HCT116 (cell line): ENCODE measurements around the gene PXT1. TPM values are rescaled to one million over a fixed set of nuclear protein-coding genes. Genes with fewer than 3 reads are reported as not detected.

Experiments
- ATAC-seq: fragments of 200-7000 bp; cut with Tn5 transposase; 2 replicates; pipeline ENCODE4 v1.9.1; 2020; ENCODE audit warnings: mild to moderate bottlenecking, moderate library complexity
- BruUV-seq: library from RNA; stranded (reverse); fragments of 400-500 nt; replicated peaks from 2 replicates; lab custom pipeline; 2021; lab: Mats Ljungman, UMichigan
- CTCF ChIA-PET: fragments of 300-600 bp; sonication (Branson Sonifier 250); formaldehyde crosslinking; loops from one replicate; lab custom pipeline; 2021; ENCODE audit warnings: antibody characterized with exemption; lab: Charles Lee
- POLR2A ChIA-PET: fragments of 300-600, 350-600 bp; sonication (Branson Sonifier 250); formaldehyde crosslinking; loops from one replicate; lab custom pipeline; 2021; ENCODE audit warnings: antibody characterized with exemption; lab: Charles Lee
- RAD21 ChIA-PET, 2 experiments: fragments of 300-600 bp; sonication (Branson Sonifier 250); formaldehyde crosslinking; loops; one replicate each; lab custom pipeline; 2023; ENCODE audit warnings: low total read pairs in 2 of 2; ENCODE audit not compliant: uncharacterized antibody in 2 of 2, unreplicated experiment in 2 of 2, low non-redundant PET in 1 of 2; lab: Charles Lee
- DNase-seq: peaks from one replicate; pipeline ENCODE4 v3.0.0-alpha.2; 2010; ENCODE audit warnings: low read depth, low spot score
- H2AFZ ChIP-seq: fragments of 200-600 bp; shearing (Covaris generic), sonication (generic); 2 replicates; pipeline ENCODE4 v1.6.1; 2017; ENCODE audit warnings: low read depth, mixed run types, mixed read lengths, antibody characterized with exemption, low read length; ENCODE audit not compliant: poor library complexity, severe bottlenecking
- H3K27ac ChIP-seq: 2 replicates; pipeline ENCODE4 v1.5.1; 2012; ENCODE audit warnings: low read depth, low read length
- H3K27me3 ChIP-seq: fragments of 200-600 bp; sonication (generic); 2 replicates; pipeline ENCODE4 v1.6.1; 2016; ENCODE audit warnings: mixed run types, low read length, mixed read lengths; ENCODE audit not compliant: insufficient read depth
- H3K36me3 ChIP-seq, 2 experiments: fragments of 200-500 bp in 1 of 2; fragments of 200-600 bp in 1 of 2; sonication (Bioruptor generic) in 1 of 2; sonication (generic) in 1 of 2; 2 replicates each; pipeline versions ENCODE4 v1.5.1 to v1.6.1; 2014 to 2016; ENCODE audit warnings: low read length in 2 of 2, inconsistent platforms in 1 of 2, mixed read lengths in 1 of 2, mixed run types in 1 of 2; ENCODE audit not compliant: insufficient read depth in 2 of 2, control insufficient read depth in 1 of 2
- H3K4me1 ChIP-seq, 2 experiments: fragments of 200-600 bp in 1 of 2; sonication (generic) in 1 of 2; 2 replicates each; pipeline versions ENCODE4 v1.5.1 to v1.6.1; 2012 to 2017; ENCODE audit warnings: low read length in 2 of 2, inconsistent platforms in 1 of 2, mild to moderate bottlenecking in 1 of 2, mixed read lengths in 1 of 2, mixed run types in 1 of 2, moderate library complexity in 1 of 2; ENCODE audit not compliant: insufficient read depth in 2 of 2, control insufficient read depth in 1 of 2
- H3K4me2 ChIP-seq: fragments of 200-600 bp; sonication (generic); 2 replicates; pipeline ENCODE4 v1.6.1; 2017; ENCODE audit warnings: mixed run types, low read length, mixed read lengths
- H3K4me3 ChIP-seq, 2 experiments: fragments of 200-600 bp in 1 of 2; sonication (generic) in 1 of 2; replicated peaks in 1 of 2; 2 replicates each; pipeline ENCODE4 v1.5.1; 2011 to 2016; ENCODE audit warnings: low read length in 2 of 2, control low read depth in 1 of 2, low read depth in 1 of 2, mild to moderate bottlenecking in 1 of 2, mixed read lengths in 1 of 2, mixed run types in 1 of 2
- H3K79me2 ChIP-seq: fragments of 200-600 bp; sonication (generic); 2 replicates; pipeline ENCODE4 v1.6.1; 2017; ENCODE audit warnings: mild to moderate bottlenecking, mixed run types, low read length, moderate library complexity, mixed read lengths; ENCODE audit not compliant: insufficient read depth
- H3K9ac ChIP-seq: fragments of 200-600 bp; sonication (generic); 2 replicates; pipeline ENCODE4 v1.6.1; 2016; ENCODE audit warnings: low read length, mixed read lengths
- H3K9me2 ChIP-seq: fragments of 200-600 bp; sonication (generic), shearing (Covaris generic); 2 replicates; pipeline ENCODE4 v1.6.1; 2017; ENCODE audit warnings: mixed run types, mild to moderate bottlenecking, moderate library complexity; ENCODE audit not compliant: insufficient read depth
- H3K9me3 ChIP-seq, 2 experiments: fragments of 200-500 bp in 1 of 2; fragments of 200-600 bp in 1 of 2; sonication (Bioruptor generic) in 1 of 2; sonication (generic) in 1 of 2; 2 replicates each; pipeline ENCODE4 v1.6.1; 2014 to 2017; ENCODE audit warnings: low read length in 2 of 2, mixed read lengths in 2 of 2, inconsistent platforms in 1 of 2, low read depth in 1 of 2, mild to moderate bottlenecking in 1 of 2, mixed run types in 1 of 2, moderate library complexity in 1 of 2; ENCODE audit not compliant: control insufficient read depth in 1 of 2, insufficient read depth in 1 of 2
- H4K20me1 ChIP-seq: fragments of 200-600 bp; sonication (generic), shearing (Covaris generic); 2 replicates; pipeline ENCODE4 v1.6.1; 2017; ENCODE audit warnings: mixed run types, mild to moderate bottlenecking, moderate library complexity; ENCODE audit not compliant: insufficient read depth
- ATF3 ChIP-seq: IDR thresholded peaks from 2 replicates; pipeline ENCODE4 v1.6.1; 2012
- CBX3 ChIP-seq: IDR thresholded peaks from 2 replicates; pipeline ENCODE4 v1.6.1; 2012; ENCODE audit warnings: low read depth
- CEBPB ChIP-seq: IDR thresholded peaks from 2 replicates; pipeline ENCODE4 v1.6.1; 2012; ENCODE audit warnings: low read depth
- EZH2 ChIP-seq: fragments of 200-600 bp; sonication (generic); IDR thresholded peaks from 2 replicates; pipeline ENCODE4 v1.6.1; 2017; ENCODE audit warnings: antibody characterized with exemption, mixed run types
- EZH2phosphoT487 ChIP-seq: fragments of 200-600 bp; IDR thresholded peaks from 2 replicates; pipeline ENCODE4 v1.6.1; 2018; ENCODE audit warnings: antibody characterized with exemption, borderline replicate concordance
- FOSL1 ChIP-seq: IDR thresholded peaks from 2 replicates; pipeline ENCODE4 v1.6.1; 2012; ENCODE audit warnings: low read depth
- JUND ChIP-seq: IDR thresholded peaks from 2 replicates; pipeline ENCODE4 v1.6.1; 2012
- MAX ChIP-seq: IDR thresholded peaks from 2 replicates; pipeline ENCODE4 v1.6.1; 2012
- POLR2A ChIP-seq: IDR thresholded peaks from 2 replicates; pipeline ENCODE4 v1.7.0; 2011; ENCODE audit warnings: borderline replicate concordance; ENCODE audit not compliant: insufficient read depth, insufficient read length; ENCODE audit errors: extremely low read depth
- POLR2AphosphoS5 ChIP-seq: IDR thresholded peaks from 2 replicates; pipeline ENCODE4 v1.6.1; 2011; ENCODE audit warnings: mild to moderate bottlenecking, low read depth, low read length, moderate library complexity
- SIN3A ChIP-seq: IDR thresholded peaks from 2 replicates; pipeline ENCODE4 v1.6.1; 2012; ENCODE audit warnings: low read depth
- SP1 ChIP-seq: IDR thresholded peaks from 2 replicates; pipeline ENCODE4 v1.6.1; 2012; ENCODE audit warnings: low read depth
- TCF7L2 ChIP-seq: IDR thresholded peaks from 2 replicates; pipeline ENCODE4 v1.7.0; 2011; ENCODE audit warnings: borderline replicate concordance, inconsistent platforms; ENCODE audit not compliant: insufficient read depth, insufficient read length; ENCODE audit errors: extremely low read depth
- ZFX ChIP-seq: fragments of 450-650 bp; IDR thresholded peaks from 2 replicates; pipeline ENCODE4 v1.6.1; 2017
- intact Hi-C: fragments of 100-400 bp; cut with micrococcal nuclease; formaldehyde crosslinking; loops from 2 replicates; pipeline ENCODE4 v1.10.0; 2022
- total RNA-seq: library from RNA; stranded (reverse); gene quantifications from one replicate; pipeline ENCODE4 v1.2.1, GENCODE V29; 2021; ENCODE audit not compliant: unreplicated experiment
- TF ChIP-seq, protein P1 (sequence below): IDR thresholded peaks from 2 replicates; pipeline ENCODE4 v1.6.1; 2011; ENCODE audit warnings: mild to moderate bottlenecking, low read length, moderate library complexity; ENCODE audit not compliant: insufficient replicate concordance; ENCODE audit errors: extremely low read depth

PXT1 gene
- total RNA-seq, 1 experiment from 2014 or later = 0.17 TPM

DNA sequence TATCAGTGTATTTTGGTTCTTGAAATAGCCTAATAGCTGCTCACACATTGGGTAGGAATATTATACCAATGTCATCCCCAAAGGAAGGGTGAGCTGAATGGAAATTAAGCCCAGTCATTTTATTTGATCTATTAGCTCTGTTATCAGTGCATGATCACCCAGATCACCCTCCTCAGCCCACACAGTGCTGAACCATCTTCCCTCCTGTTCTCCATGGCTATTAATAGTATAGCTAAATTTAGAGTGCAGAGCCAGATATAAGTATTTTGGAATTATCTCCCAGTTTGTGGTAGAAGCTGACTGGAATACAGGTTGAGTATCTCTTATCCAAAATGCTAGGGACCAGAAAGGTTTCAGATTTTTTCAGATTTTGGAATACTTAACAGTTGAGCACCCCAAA is 45.6 kb upstream of the PXT1 start:
- CTCF ChIA-PET = no interaction called here

More for the DNA sequence above, 45.6 kb upstream of the PXT1 start:
- H4K20me1 ChIP-seq = no peaks in the 10 kb centered on the region
- H3K79me2 ChIP-seq = no peaks in the 10 kb centered on the region
- POLR2A ChIA-PET = no interaction called here
- TF ChIP-seq EZH2phosphoT487 (no peak), MAX (no peak), FOSL1 (no peak), SIN3A (no peak), CBX3 (no peak), ZFX (no peak), SP1 (no peak), JUND (no peak), POLR2A (no peak), EZH2 (no peak), POLR2AphosphoS5 (no peak), TCF7L2 (no peak), ATF3 (no peak), CEBPB (no peak)
- TF ChIP-seq, protein P1, sequence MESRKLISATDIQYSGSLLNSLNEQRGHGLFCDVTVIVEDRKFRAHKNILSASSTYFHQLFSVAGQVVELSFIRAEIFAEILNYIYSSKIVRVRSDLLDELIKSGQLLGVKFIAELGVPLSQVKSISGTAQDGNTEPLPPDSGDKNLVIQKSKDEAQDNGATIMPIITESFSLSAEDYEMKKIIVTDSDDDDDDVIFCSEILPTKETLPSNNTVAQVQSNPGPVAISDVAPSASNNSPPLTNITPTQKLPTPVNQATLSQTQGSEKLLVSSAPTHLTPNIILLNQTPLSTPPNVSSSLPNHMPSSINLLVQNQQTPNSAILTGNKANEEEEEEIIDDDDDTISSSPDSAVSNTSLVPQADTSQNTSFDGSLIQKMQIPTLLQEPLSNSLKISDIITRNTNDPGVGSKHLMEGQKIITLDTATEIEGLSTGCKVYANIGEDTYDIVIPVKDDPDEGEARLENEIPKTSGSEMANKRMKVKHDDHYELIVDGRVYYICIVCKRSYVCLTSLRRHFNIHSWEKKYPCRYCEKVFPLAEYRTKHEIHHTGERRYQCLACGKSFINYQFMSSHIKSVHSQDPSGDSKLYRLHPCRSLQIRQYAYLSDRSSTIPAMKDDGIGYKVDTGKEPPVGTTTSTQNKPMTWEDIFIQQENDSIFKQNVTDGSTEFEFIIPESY = no peak
- TF ChIP-seq, all 23 proteins: peak for 0
- no peak for ATAC-seq
- Histone ChIP-seq H3K9me2 (no peaks in the 10 kb centered on the region), H2AFZ (no peak overlapping the region), H3K9me3 (no peaks in the 10 kb centered on the region), H3K9ac (no peak overlapping the region), H3K27ac (no peak overlapping the region), H3K27me3 (no peaks in the 10 kb centered on the region), H3K4me2 (no peak overlapping the region), H3K36me3 (peaks cover 14 to 16% of the 10 kb centered on the region in 2 experiments; a peak in 3 of 4 replicates), H3K4me1 (no peaks in the 10 kb centered on the region), H3K4me3 (no peak overlapping the region)
- no peak for DNase-seq
- intact Hi-C loops = no loop called here
- no TSS peak for BruUV-seq
- RAD21 ChIA-PET = no interaction called here
